ENCODE measurements around the gene RHPN2.

RHPN2 gene

GRCh38 chr19:32936065-32936464 is 128.6 kb downstream of the RHPN2 start:
- Histone ChIP-seq H3K36me3 (replicated peaks in 1 of 2; ENCODE audit: control insufficient read depth in 2 of 2, insufficient read depth in 2 of 2, low read length in 2 of 2) (peaks cover 24 to 75% of the 10 kb centered on the region in 2 donors), H3K4me3 (ENCODE audit: low read length in 2 of 2) (no peak overlapping the region), H3K9ac (ENCODE audit: low read depth, low read length, poor library complexity) (no peak overlapping the region), H3K4me1 (ENCODE audit: control insufficient read depth in 2 of 2, insufficient read depth in 1 of 2, low read depth in 1 of 2, low read length in 2 of 2) (no peaks in the 10 kb centered on the region), H4K91ac (ENCODE audit: low read depth, low read length, poor library complexity) (no peak overlapping the region), H2AK5ac (ENCODE audit: low read depth, low read length) (no peak overlapping the region), H2BK12ac (ENCODE audit: low read length) (no peak overlapping the region), H2BK15ac (ENCODE audit: low read length) (no peak overlapping the region), H2BK120ac (ENCODE audit: low read depth, low read length) (no peak overlapping the region), H3K9me3 (replicated peaks in 1 of 2; ENCODE audit: control insufficient read depth in 2 of 2, insufficient read depth in 1 of 2, low read depth in 1 of 2, low read length in 2 of 2) (peaks cover 0 to 2% of the 10 kb centered on the region in 2 donors), H2BK5ac (ENCODE audit: low read length) (no peak overlapping the region), H3K14ac (ENCODE audit: low read length) (no peak overlapping the region), H3K18ac (ENCODE audit: low read length) (no peak overlapping the region), H3K79me1 (ENCODE audit: low read depth, low read length) (no peaks in the 10 kb centered on the region), H3K27ac (replicated peaks; ENCODE audit: low read length) (no peak overlapping the region), H3K23ac (ENCODE audit: low read depth, low read length, poor library complexity) (no peak overlapping the region), H4K8ac (ENCODE audit: low read depth, low read length) (no peak overlapping the region), H2AFZ (ENCODE audit: low read length) (no peak overlapping the region), H3K4ac (ENCODE audit: low read length) (no peak overlapping the region), H3K4me2 (ENCODE audit: insufficient read depth, low read length, poor library complexity, severe bottlenecking) (no peak overlapping the region), H3K27me3 (ENCODE audit: control insufficient read depth in 3 of 3, insufficient read depth in 3 of 3, low read depth in 1 of 3, low read length in 3 of 3) (no peaks in the 10 kb centered on the region)
- DNase-seq (ENCODE audit: low spot score), result no peak
- WGBS, 2 donors (ENCODE audit: extremely low coverage in 2 of 2, insufficient read length in 2 of 2, insufficient replicate concordance in 1 of 2), result no CpG with 5 or more reads among the region's 8 CpGs

GRCh38 chr19:32935629-32936028 is 129.1 kb downstream of the RHPN2 start:
- H3K27me3 ChIP-seq (ENCODE audit: control insufficient read depth in 3 of 3, insufficient read depth in 3 of 3, low read depth in 1 of 3, low read length in 3 of 3), result no peaks in the 10 kb centered on the region
- no peak overlapping the region for H4K8ac ChIP-seq (ENCODE audit: low read depth, low read length)
- DNase-seq (ENCODE audit: low spot score), result no peak
- no peak overlapping the region for H3K4ac ChIP-seq (ENCODE audit: low read length)
- no peak overlapping the region for H2AK5ac ChIP-seq (ENCODE audit: low read depth, low read length)
- H3K18ac ChIP-seq (ENCODE audit: low read length), result no peak overlapping the region
- WGBS, 2 donors (ENCODE audit: extremely low coverage in 2 of 2, insufficient read length in 2 of 2, insufficient replicate concordance in 1 of 2), result no CpG with 5 or more reads among the region's 9 CpGs
- H3K36me3 ChIP-seq (replicated peaks in 1 of 2; ENCODE audit: control insufficient read depth in 2 of 2, insufficient read depth in 2 of 2, low read length in 2 of 2), result peaks cover 24 to 77% of the 10 kb centered on the region in 2 donors
- H4K91ac ChIP-seq (ENCODE audit: low read depth, low read length, poor library complexity), result no peak overlapping the region
- no peak overlapping the region for H3K14ac ChIP-seq (ENCODE audit: low read length)
- H3K4me2 ChIP-seq (ENCODE audit: insufficient read depth, low read length, poor library complexity, severe bottlenecking), result no peak overlapping the region
- H3K4me3 ChIP-seq (ENCODE audit: low read length in 2 of 2), result no peak overlapping the region
- H3K4me1 ChIP-seq (ENCODE audit: control insufficient read depth in 2 of 2, insufficient read depth in 1 of 2, low read depth in 1 of 2, low read length in 2 of 2), result no peaks in the 10 kb centered on the region
- H2BK15ac ChIP-seq (ENCODE audit: low read length), result no peak overlapping the region
- no peaks in the 10 kb centered on the region for H3K79me1 ChIP-seq (ENCODE audit: low read depth, low read length)
- H3K9me3 ChIP-seq (replicated peaks in 1 of 2; ENCODE audit: control insufficient read depth in 2 of 2, insufficient read depth in 1 of 2, low read depth in 1 of 2, low read length in 2 of 2), result peaks cover 0 to 2% of the 10 kb centered on the region in 2 donors
- no peak overlapping the region for H2BK12ac ChIP-seq (ENCODE audit: low read length)
- no peak overlapping the region for H3K9ac ChIP-seq (ENCODE audit: low read depth, low read length, poor library complexity)
- H2BK120ac ChIP-seq (ENCODE audit: low read depth, low read length), result no peak overlapping the region
- H2AFZ ChIP-seq (ENCODE audit: low read length), result no peak overlapping the region
- no peak overlapping the region for H3K23ac ChIP-seq (ENCODE audit: low read depth, low read length, poor library complexity)
- no peak overlapping the region for H2BK5ac ChIP-seq (ENCODE audit: low read length)
- no peak overlapping the region for H3K27ac ChIP-seq (replicated peaks; ENCODE audit: low read length)

GRCh38 chr19:32933571-32933970 is 131.1 kb downstream of the RHPN2 start:
- no peak overlapping the region for H3K23ac ChIP-seq (ENCODE audit: low read depth, low read length, poor library complexity)
- peaks cover 26 to 80% of the 10 kb centered on the region in 2 donors for H3K36me3 ChIP-seq (replicated peaks in 1 of 2; ENCODE audit: control insufficient read depth in 2 of 2, insufficient read depth in 2 of 2, low read length in 2 of 2)
- no peak overlapping the region for H3K18ac ChIP-seq (ENCODE audit: low read length)
- H3K27ac ChIP-seq (replicated peaks; ENCODE audit: low read length), result no peak overlapping the region
- no peak for DNase-seq (ENCODE audit: low spot score)
- H2AK5ac ChIP-seq (ENCODE audit: low read depth, low read length), result no peak overlapping the region
- no peak overlapping the region for H2BK120ac ChIP-seq (ENCODE audit: low read depth, low read length)
- H4K91ac ChIP-seq (ENCODE audit: low read depth, low read length, poor library complexity), result no peak overlapping the region
- no peak overlapping the region for H3K4me2 ChIP-seq (ENCODE audit: insufficient read depth, low read length, poor library complexity, severe bottlenecking)
- H3K27me3 ChIP-seq (ENCODE audit: control insufficient read depth in 3 of 3, insufficient read depth in 3 of 3, low read depth in 1 of 3, low read length in 3 of 3), result no peaks in the 10 kb centered on the region
- H3K4ac ChIP-seq (ENCODE audit: low read length), result no peak overlapping the region
- H2AFZ ChIP-seq (ENCODE audit: low read length), result no peak overlapping the region
- H3K9ac ChIP-seq (ENCODE audit: low read depth, low read length, poor library complexity), result no peak overlapping the region
- no peak overlapping the region for H3K4me3 ChIP-seq (ENCODE audit: low read length in 2 of 2)
- H3K4me1 ChIP-seq (ENCODE audit: control insufficient read depth in 2 of 2, insufficient read depth in 1 of 2, low read depth in 1 of 2, low read length in 2 of 2), result no peaks in the 10 kb centered on the region
- H3K14ac ChIP-seq (ENCODE audit: low read length), result no peak overlapping the region
- WGBS, 2 donors (ENCODE audit: extremely low coverage in 2 of 2, insufficient read length in 2 of 2, insufficient replicate concordance in 1 of 2), result no CpG with 5 or more reads among the region's 3 CpGs
- no peak overlapping the region for H2BK5ac ChIP-seq (ENCODE audit: low read length)
- peaks cover under 1 to 2% of the 10 kb centered on the region in 2 donors for H3K9me3 ChIP-seq (replicated peaks in 1 of 2; ENCODE audit: control insufficient read depth in 2 of 2, insufficient read depth in 1 of 2, low read depth in 1 of 2, low read length in 2 of 2)
- no peaks in the 10 kb centered on the region for H3K79me1 ChIP-seq (ENCODE audit: low read depth, low read length)
- no peak overlapping the region for H2BK15ac ChIP-seq (ENCODE audit: low read length)
- H2BK12ac ChIP-seq (ENCODE audit: low read length), result no peak overlapping the region
- H4K8ac ChIP-seq (ENCODE audit: low read depth, low read length), result peak overlapping the region; percentile 52

GRCh38 chr19:32930567-32930966 is 134.1 kb downstream of the RHPN2 start:
- no peaks in the 10 kb centered on the region for H3K79me1 ChIP-seq (ENCODE audit: low read depth, low read length)

More at GRCh38 chr19:32930567-32930966, 134.1 kb downstream of the RHPN2 start:
- Histone ChIP-seq H3K9me3 (replicated peaks in 1 of 2; ENCODE audit: control insufficient read depth in 2 of 2, insufficient read depth in 1 of 2, low read depth in 1 of 2, low read length in 2 of 2) (peaks cover 2 to 6% of the 10 kb centered on the region in 2 donors), H2AFZ (ENCODE audit: low read length) (no peak overlapping the region), H2BK15ac (ENCODE audit: low read length) (no peak overlapping the region), H2BK120ac (ENCODE audit: low read depth, low read length) (no peak overlapping the region), H4K91ac (ENCODE audit: low read depth, low read length, poor library complexity) (no peak overlapping the region), H3K4me1 (ENCODE audit: control insufficient read depth in 2 of 2, insufficient read depth in 1 of 2, low read depth in 1 of 2, low read length in 2 of 2) (no peaks in the 10 kb centered on the region), H3K9ac (ENCODE audit: low read depth, low read length, poor library complexity) (no peak overlapping the region), H4K8ac (ENCODE audit: low read depth, low read length) (no peak overlapping the region), H3K27ac (replicated peaks; ENCODE audit: low read length) (no peak overlapping the region), H3K14ac (ENCODE audit: low read length) (no peak overlapping the region), H2BK12ac (ENCODE audit: low read length) (no peak overlapping the region), H3K4me2 (ENCODE audit: insufficient read depth, low read length, poor library complexity, severe bottlenecking) (no peak overlapping the region), H2BK5ac (ENCODE audit: low read length) (no peak overlapping the region), H3K4ac (ENCODE audit: low read length) (no peak overlapping the region), H3K36me3 (replicated peaks in 1 of 2; ENCODE audit: control insufficient read depth in 2 of 2, insufficient read depth in 2 of 2, low read length in 2 of 2) (peaks cover 20 to 77% of the 10 kb centered on the region in 2 donors), H3K23ac (ENCODE audit: low read depth, low read length, poor library complexity) (no peak overlapping the region), H3K27me3 (ENCODE audit: control insufficient read depth in 3 of 3, insufficient read depth in 3 of 3, low read depth in 1 of 3, low read length in 3 of 3) (no peaks in the 10 kb centered on the region), H2AK5ac (ENCODE audit: low read depth, low read length) (no peak overlapping the region), H3K18ac (ENCODE audit: low read length) (no peak overlapping the region), H3K4me3 (ENCODE audit: low read length in 2 of 2) (no peak overlapping the region)
- no peak for DNase-seq (ENCODE audit: low spot score)
- WGBS, 2 donors (ENCODE audit: extremely low coverage in 2 of 2, insufficient read length in 2 of 2, insufficient replicate concordance in 1 of 2), result no CpG with 5 or more reads among the region's 8 CpGs
